Dendritic cell treated with granulocyte-macrophage colony-stimulating factor and Interleukin-4, amounts not matched to agents 40 ng/mL and 50 ng/mL, for 4 days (primary cell): ENCODE results near the gene CLIP2.
"Not testable (repeated sequence)": the region's sequence is repeated elsewhere in the genome, so short reads cannot be mapped to it uniquely, and the experiment has no call there.

Experiments used
- H3K27ac Mint-ChIP-seq: one replicate; pipeline ENCODE4 v1.8.0; 2022; ENCODE audit warnings: mild to moderate bottlenecking, mixed read lengths
- H3K27me3 Mint-ChIP-seq: one replicate; pipeline ENCODE4 v1.8.0; 2022; ENCODE audit warnings: mild to moderate bottlenecking, mixed read lengths
- H3K36me3 Mint-ChIP-seq: one replicate; pipeline ENCODE4 v1.8.0; 2022; ENCODE audit warnings: low read depth, mixed read lengths
- H3K4me1 Mint-ChIP-seq: one replicate; pipeline ENCODE4 v1.8.0; 2022; ENCODE audit warnings: low read depth, mixed read lengths
- H3K4me3 Mint-ChIP-seq: one replicate; pipeline ENCODE4 v1.8.0; 2022; ENCODE audit warnings: mild to moderate bottlenecking, moderate library complexity, mixed read lengths
- H3K9me3 Mint-ChIP-seq: one replicate; pipeline ENCODE4 v1.8.0; 2022; ENCODE audit warnings: mixed read lengths
- intact Hi-C: fragments of 100-400 bp; cut with micrococcal nuclease; formaldehyde crosslinking; loops from one replicate; pipeline ENCODE4 v1.15.0; 2022

Gene CLIP2

GRCh38 chr7:74344786-74345185 lies 55.6 kb downstream of the CLIP2 start:
- Mint-ChIP-seq H3K4me1 (peaks cover 9% of the 10 kb centered on the region), H3K27me3 (no peaks in the 10 kb centered on the region), H3K4me3 (no peak overlapping the region), H3K27ac (no peak overlapping the region), H3K36me3 (peaks cover 70% of the 10 kb centered on the region), H3K9me3 (no peaks in the 10 kb centered on the region)
- intact Hi-C loops: no loop called here

- Mint-ChIP-seq H3K9me3 (no peaks in the 10 kb centered on the region), H3K36me3 (peaks cover 65% of the 10 kb centered on the region), H3K4me1 (peaks cover 9% of the 10 kb centered on the region), H3K4me3 (no peak overlapping the region), H3K27me3 (no peaks in the 10 kb centered on the region), H3K27ac (no peak overlapping the region)
- intact Hi-C loops: no loop called here
Observed at GRCh38 chr7:74345970-74346369, 56.8 kb downstream of the CLIP2 start.

- H3K9me3 Mint-ChIP-seq: no peaks in the 10 kb centered on the region
- no peak overlapping the region for H3K27ac Mint-ChIP-seq
- H3K4me3 Mint-ChIP-seq: no peak overlapping the region
- no peaks in the 10 kb centered on the region for H3K4me1 Mint-ChIP-seq
- no peaks in the 10 kb centered on the region for H3K27me3 Mint-ChIP-seq
- peaks cover 49% of the 10 kb centered on the region for H3K36me3 Mint-ChIP-seq
- intact Hi-C loops: no loop called here
Observed at GRCh38 chr7:74349621-74350020, 60.4 kb downstream of the CLIP2 start.

GRCh38 chr7:74350751-74351150 lies 61.5 kb downstream of the CLIP2 start:
- Mint-ChIP-seq H3K27me3 (no peaks in the 10 kb centered on the region), H3K4me3 (no peak overlapping the region), H3K9me3 (no peaks in the 10 kb centered on the region), H3K4me1 (peaks cover 5% of the 10 kb centered on the region), H3K36me3 (peaks cover 54% of the 10 kb centered on the region), H3K27ac (no peak overlapping the region)
- intact Hi-C loops: no loop called here

GRCh38 chr7:74351836-74352235 lies 62.6 kb downstream of the CLIP2 start:
- Mint-ChIP-seq H3K27me3 (no peaks in the 10 kb centered on the region), H3K4me1 (peaks cover 5% of the 10 kb centered on the region), H3K9me3 (no peaks in the 10 kb centered on the region), H3K4me3 (no peak overlapping the region), H3K36me3 (peaks cover 62% of the 10 kb centered on the region), H3K27ac (no peak overlapping the region)
- intact Hi-C loops: no loop called here

- H3K27me3 Mint-ChIP-seq, H3K27ac Mint-ChIP-seq, H3K9me3 Mint-ChIP-seq, H3K4me3 Mint-ChIP-seq, intact Hi-C loops, H3K4me1 Mint-ChIP-seq: not testable (repeated sequence)
- peaks cover 62% of the 10 kb centered on the region for H3K36me3 Mint-ChIP-seq
Observed at GRCh38 chr7:74352551-74353138, 63.4 kb downstream of the CLIP2 start.

- H3K4me1 Mint-ChIP-seq: peaks cover 5% of the 10 kb centered on the region
- no peak overlapping the region for H3K27ac Mint-ChIP-seq
- no peak overlapping the region for H3K4me3 Mint-ChIP-seq
- intact Hi-C loops: no loop called here
- peaks cover 66% of the 10 kb centered on the region for H3K36me3 Mint-ChIP-seq
- H3K27me3 Mint-ChIP-seq: no peaks in the 10 kb centered on the region
- no peaks in the 10 kb centered on the region for H3K9me3 Mint-ChIP-seq
Observed at GRCh38 chr7:74354009-74354408, 64.8 kb downstream of the CLIP2 start.

- intact Hi-C loops: no loop called here
- H3K9me3 Mint-ChIP-seq: no peaks in the 10 kb centered on the region
- no peak overlapping the region for H3K4me3 Mint-ChIP-seq
Observed at GRCh38 chr7:74355091-74355490, 65.9 kb downstream of the CLIP2 start.

GRCh38 chr7:74356589-74357315 lies 67.5 kb downstream of the CLIP2 start:
- H3K4me1 Mint-ChIP-seq: peaks cover 5% of the 10 kb centered on the region
- H3K9me3 Mint-ChIP-seq: no peaks in the 10 kb centered on the region
- H3K27me3 Mint-ChIP-seq: no peaks in the 10 kb centered on the region
- peaks cover 84% of the 10 kb centered on the region for H3K36me3 Mint-ChIP-seq
- intact Hi-C loops: no loop called here
- no peak overlapping the region for H3K4me3 Mint-ChIP-seq
- no peak overlapping the region for H3K27ac Mint-ChIP-seq

More at GRCh38 chr7:74355091-74355490, 65.9 kb downstream of the CLIP2 start:
- Mint-ChIP-seq H3K36me3 (peaks cover 77% of the 10 kb centered on the region), H3K27ac (no peak overlapping the region), H3K4me1 (peaks cover 5% of the 10 kb centered on the region), H3K27me3 (no peaks in the 10 kb centered on the region)

GRCh38 chr7:74360008-74360407 lies 70.8 kb downstream of the CLIP2 start:
- Mint-ChIP-seq H3K27ac (no peak overlapping the region), H3K27me3 (no peaks in the 10 kb centered on the region), H3K9me3 (no peaks in the 10 kb centered on the region), H3K4me3 (no peak overlapping the region), H3K36me3 (peaks cover 97% of the 10 kb centered on the region), H3K4me1 (peaks cover 1% of the 10 kb centered on the region)
- intact Hi-C loops: no loop called here

- no peaks in the 10 kb centered on the region for H3K9me3 Mint-ChIP-seq
- H3K36me3 Mint-ChIP-seq: peaks cover 97% of the 10 kb centered on the region
- intact Hi-C loops: no loop called here
- no peak overlapping the region for H3K27ac Mint-ChIP-seq
- no peaks in the 10 kb centered on the region for H3K27me3 Mint-ChIP-seq
- no peak overlapping the region for H3K4me3 Mint-ChIP-seq
- H3K4me1 Mint-ChIP-seq: no peaks in the 10 kb centered on the region
Observed at GRCh38 chr7:74362266-74362665, 73.1 kb downstream of the CLIP2 start.

GRCh38 chr7:74364061-74364460 lies 74.9 kb downstream of the CLIP2 start:
- H3K27me3 Mint-ChIP-seq: no peaks in the 10 kb centered on the region
- no peak overlapping the region for H3K27ac Mint-ChIP-seq
- peaks cover 99% of the 10 kb centered on the region for H3K36me3 Mint-ChIP-seq
- intact Hi-C loops: no loop called here
- no peak overlapping the region for H3K4me3 Mint-ChIP-seq
- H3K9me3 Mint-ChIP-seq: no peaks in the 10 kb centered on the region
- no peaks in the 10 kb centered on the region for H3K4me1 Mint-ChIP-seq

GRCh38 chr7:74365322-74366022 lies 76.3 kb downstream of the CLIP2 start:
- no peaks in the 10 kb centered on the region for H3K9me3 Mint-ChIP-seq
- intact Hi-C loops: no loop called here
- no peaks in the 10 kb centered on the region for H3K27me3 Mint-ChIP-seq
- H3K27ac Mint-ChIP-seq: no peak overlapping the region
- H3K4me3 Mint-ChIP-seq: no peak overlapping the region
- H3K36me3 Mint-ChIP-seq: peaks cover 88% of the 10 kb centered on the region
- no peaks in the 10 kb centered on the region for H3K4me1 Mint-ChIP-seq
